GM19035 (cell line): ENCODE measurements around the gene CD151.

Experiments
- ATAC-seq: cut with Tn5 transposase; IDR thresholded peaks from one replicate; pipeline ENCODE4 v1.9.1; 2021; ENCODE audit not compliant: unreplicated experiment

CD151 gene

GRCh38 chr11:869399-870126 lies 36.8 kb downstream of the CD151 start:
- ATAC-seq: no peak

- no peak for ATAC-seq
These were observed 37.3 kb downstream of the CD151 start for GRCh38 chr11:870127-870413.

GRCh38 chr11:870418-870817 lies 37.7 kb downstream of the CD151 start:
- no peak for ATAC-seq

- ATAC-seq: no peak
These were observed 38.7 kb downstream of the CD151 start for GRCh38 chr11:871472-871871.

DNA sequence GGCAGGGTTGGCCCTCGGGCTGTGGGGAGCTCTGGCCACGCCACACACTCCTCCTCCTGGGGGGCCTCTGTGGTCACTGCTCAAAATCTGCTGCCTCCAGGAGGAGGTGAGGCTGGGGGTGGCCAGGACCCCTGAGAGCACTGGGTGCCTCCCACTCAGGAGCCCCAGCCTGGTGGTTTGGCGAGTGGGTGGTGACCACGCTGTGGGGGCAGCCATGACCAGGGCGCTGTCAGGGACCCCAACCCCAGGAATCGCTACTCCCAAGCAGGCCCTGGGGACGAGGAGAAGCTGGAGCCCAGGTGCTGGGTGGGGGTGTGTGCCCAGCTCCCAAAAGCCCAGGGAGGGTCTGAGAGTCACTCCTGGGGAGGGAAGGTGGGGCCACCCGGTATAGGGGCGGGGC lies 40.0 kb downstream of the CD151 start:
- ATAC-seq: no peak

- ATAC-seq: no peak
These were observed 41.0 kb downstream of the CD151 start for GRCh38 chr11:873706-874105.

GRCh38 chr11:875203-875602 lies 42.5 kb downstream of the CD151 start:
- ATAC-seq: no peak

GRCh38 chr11:875769-876301 lies 43.1 kb downstream of the CD151 start:
- no peak for ATAC-seq

DNA sequence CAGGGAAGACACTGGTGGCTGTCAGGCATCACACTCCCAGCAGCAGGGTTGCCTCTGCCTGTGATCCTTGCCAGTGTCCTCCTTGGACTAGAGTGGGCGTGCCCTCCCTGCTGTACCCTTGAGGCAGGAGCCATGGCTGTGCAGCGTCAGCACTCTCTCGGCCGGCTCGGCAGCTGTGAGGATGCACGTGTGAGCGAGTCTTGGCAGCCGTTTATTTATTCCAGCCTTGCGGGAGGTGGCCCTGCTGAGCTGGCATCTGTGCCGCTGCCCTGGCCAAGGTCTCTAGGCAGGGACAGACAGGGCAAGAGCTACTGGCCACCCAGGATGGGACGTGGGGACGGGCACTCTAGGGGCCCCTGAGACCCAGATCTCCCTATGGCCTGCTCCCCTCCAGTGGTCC lies 43.8 kb downstream of the CD151 start:
- no peak for ATAC-seq

DNA sequence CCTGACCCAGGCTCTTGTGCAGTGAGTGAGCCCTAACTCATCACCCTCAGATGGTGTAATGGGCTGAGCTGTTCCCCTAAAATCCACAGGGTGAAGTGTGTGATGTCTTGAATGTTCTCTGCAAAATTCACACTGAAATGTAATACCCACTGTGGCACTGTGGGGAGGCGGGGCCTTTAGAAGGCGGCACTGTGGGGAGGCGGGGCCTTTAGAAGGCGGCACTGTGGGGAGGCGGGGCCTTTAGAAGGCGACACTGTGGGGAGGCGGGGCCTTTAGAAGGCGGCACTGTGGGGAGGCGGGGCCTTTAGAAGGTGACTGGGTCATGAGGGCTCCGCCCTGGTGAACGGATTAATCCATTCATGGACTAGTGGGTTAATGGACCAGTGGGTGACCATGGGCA lies 44.8 kb downstream of the CD151 start:
- no peak for ATAC-seq

DNA sequence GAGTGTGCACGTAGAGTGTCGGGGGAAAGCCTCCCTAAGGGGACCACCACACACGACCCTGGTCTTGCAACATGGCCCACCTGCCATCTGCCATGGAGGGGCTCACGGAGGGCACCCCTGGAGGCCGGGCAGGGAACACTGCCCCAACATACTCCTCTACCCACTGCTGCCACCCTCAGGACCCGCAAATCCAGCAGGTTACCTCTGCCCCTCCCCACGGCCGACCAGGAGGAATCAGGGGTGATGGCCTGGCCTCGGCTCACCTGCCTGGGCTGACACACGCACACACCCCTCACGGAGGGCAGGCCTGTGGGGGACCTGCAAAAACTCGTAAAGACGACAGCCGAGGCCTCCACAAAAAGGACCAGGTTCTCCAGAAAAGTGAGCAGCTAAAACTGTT lies 47.7 kb downstream of the CD151 start:
- ATAC-seq: no peak

- ATAC-seq: no peak
These were observed 49.8 kb downstream of the CD151 start for GRCh38 chr11:882596-882995.

DNA sequence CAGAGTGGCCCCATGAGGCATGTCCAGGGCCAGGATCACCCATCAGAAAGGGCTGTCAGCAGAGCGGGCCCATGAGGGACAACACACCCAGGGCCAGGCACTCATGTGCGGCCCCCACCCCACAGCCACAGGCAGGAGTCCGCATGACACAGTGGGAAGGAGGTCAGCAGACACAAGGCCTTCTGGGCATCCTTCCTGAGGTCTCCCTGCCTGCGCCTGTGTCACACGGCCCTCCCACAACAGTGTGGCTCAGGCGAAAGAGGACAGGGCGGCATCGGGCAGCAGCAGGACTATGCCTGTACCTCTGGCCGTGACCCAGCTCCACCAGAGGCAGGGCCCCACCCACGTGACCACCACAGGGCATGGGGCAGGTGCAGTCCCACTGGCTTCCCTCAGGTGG lies 50.8 kb downstream of the CD151 start:
- ATAC-seq: no peak

GRCh38 chr11:884578-885070 lies 51.9 kb downstream of the CD151 start:
- ATAC-seq: no peak

DNA sequence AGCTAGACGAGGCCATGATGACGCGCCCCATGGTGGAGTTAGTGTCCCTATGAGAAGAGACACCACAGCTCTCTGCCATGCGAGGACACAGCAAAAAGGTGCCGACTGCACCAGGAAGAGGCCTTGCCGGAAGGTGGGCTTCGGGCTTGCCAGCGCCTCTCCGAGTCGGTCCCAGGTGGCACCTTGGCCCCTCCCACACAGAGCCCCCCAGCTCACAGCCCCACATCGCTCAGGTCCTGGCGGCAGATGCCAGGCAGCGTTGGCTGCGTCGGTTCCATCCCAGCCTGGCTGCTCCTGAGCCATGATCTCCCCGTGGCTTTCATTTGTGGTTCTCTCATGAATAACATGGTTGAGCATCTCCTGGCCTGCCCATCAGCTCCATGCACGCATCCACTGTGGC lies 53.8 kb downstream of the CD151 start:
- no peak for ATAC-seq

DNA sequence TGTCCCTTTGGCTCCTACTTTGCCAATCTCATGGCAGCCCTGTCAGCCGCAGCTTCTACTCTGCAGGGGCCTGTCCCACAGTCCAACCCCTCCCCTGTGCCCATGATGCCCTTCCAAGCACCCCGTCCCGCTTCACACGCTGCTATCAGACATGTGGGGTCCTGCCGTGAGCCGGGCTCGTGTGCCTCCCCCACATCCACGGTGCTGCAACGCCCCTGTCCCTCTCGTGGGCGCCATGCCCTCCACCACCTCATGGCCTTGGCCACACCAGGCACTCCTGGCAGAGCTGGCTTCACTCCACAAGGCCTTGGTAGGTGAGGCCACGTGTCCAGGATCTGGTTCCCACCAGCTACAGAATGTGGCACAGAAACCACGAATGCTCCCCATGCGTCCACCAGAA lies 54.8 kb downstream of the CD151 start:
- no peak for ATAC-seq
